Spinal cord (tissue), 10 donors: ENCODE data around the gene TNKS1BP1. TPM values are rescaled to one million over a fixed set of nuclear protein-coding genes. Genes with fewer than 3 reads are reported as not detected.
A peak's percentile ranks its signal among the peaks of the same experiment; 100 is the strongest.

Source experiments
- DNase-seq, 6 donors: peaks; one replicate each; pipeline versions ENCODE4 v3.0.0 to v3.0.0-alpha.2; 2013 to 2015; ENCODE audit warnings: low spot score in 6 of 6, low read depth in 4 of 6
- H3K27ac ChIP-seq: one replicate; pipeline ENCODE4 v1.5.1; 2013; ENCODE audit warnings: low read depth, low read length, control low read depth
- H3K27me3 ChIP-seq: one replicate; pipeline ENCODE4 v1.6.1; 2013; ENCODE audit warnings: low read length; ENCODE audit not compliant: control insufficient read depth, insufficient read depth
- H3K36me3 ChIP-seq: one replicate; pipeline ENCODE4 v1.6.1; 2013; ENCODE audit warnings: low read length; ENCODE audit not compliant: control insufficient read depth, insufficient read depth
- H3K4me1 ChIP-seq: one replicate; pipeline ENCODE4 v1.6.1; 2013; ENCODE audit warnings: low read length; ENCODE audit not compliant: control insufficient read depth, insufficient read depth
- H3K4me3 ChIP-seq: one replicate; pipeline ENCODE4 v1.5.1; 2013; ENCODE audit warnings: low read depth, low read length, control low read depth
- H3K9me3 ChIP-seq: one replicate; pipeline ENCODE4 v1.6.1; 2013; ENCODE audit warnings: low read length; ENCODE audit not compliant: control insufficient read depth, insufficient read depth
- WGBS: methylation state at CpG from one replicate; pipeline ENCODE4 v1.1.5; 2013; ENCODE audit warnings: missing lambda C conversion rate; ENCODE audit not compliant: insufficient coverage; 5-methylcytosine and 5-hydroxymethylcytosine counted together
- polyA plus RNA-seq, 2 donors: library from polyadenylated mRNA; unstranded; fragments of 120-200 nt; gene quantifications; one replicate each; pipeline ENCODE4 v1.2.1, GENCODE V29; 2013; ENCODE audit not compliant: insufficient read length in 2 of 2
- total RNA-seq, 2 donors: library from RNA; depleted of rRNA in 1 of 2; stranded (reverse); fragments of 120-200 nt in 1 of 2; fragments of >200 nt in 1 of 2; gene quantifications; one replicate each; pipeline versions ENCODE4 v1.2.3 to v1.2.4, GENCODE V29; 2013 to 2014
- donor health status: healthy.

TNKS1BP1 gene
- total and polyA plus RNA-seq, 4 donors: 17.2 to 58.3 (median 43.5) TPM

DNA sequence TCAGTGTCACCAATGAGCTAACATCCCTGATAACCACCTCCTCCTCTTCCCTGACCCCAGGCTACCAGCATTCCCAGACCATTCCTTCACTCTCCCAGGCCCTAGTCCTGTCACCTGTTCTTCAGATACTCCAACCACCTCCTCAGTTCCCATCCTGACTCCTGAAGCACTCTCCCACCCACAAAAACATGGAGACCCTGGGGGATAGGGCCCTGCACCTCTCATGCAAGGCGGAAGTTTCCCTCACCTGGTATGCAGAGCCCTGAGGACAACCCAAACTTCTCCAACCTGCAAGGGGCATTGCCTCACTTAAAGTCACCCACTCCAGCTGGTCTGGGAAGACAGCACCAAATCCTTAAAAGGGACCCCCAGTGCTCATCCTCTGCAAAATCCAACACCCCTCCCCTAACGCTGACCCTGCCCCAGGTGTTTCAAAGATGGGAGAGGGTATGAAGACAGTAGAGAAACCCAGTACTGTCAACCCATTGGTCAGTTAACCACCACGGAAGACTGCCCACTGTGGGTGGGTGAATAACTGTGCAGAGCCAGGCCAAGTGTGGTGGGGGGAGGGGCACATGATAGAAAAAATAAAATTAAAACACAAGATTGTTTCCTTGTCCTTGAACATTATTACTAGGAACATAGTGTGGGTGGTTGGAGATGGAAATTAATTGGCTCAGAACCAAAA is 1.4 kb downstream of the TNKS1BP1 start:
- H3K36me3 ChIP-seq: peaks cover 57% of the 10 kb centered on the region
- peak overlapping the region; percentile 58 for H3K4me3 ChIP-seq
- WGBS: 89% methylated on average over 1 of the region's 3 CpGs
- H3K9me3 ChIP-seq: no peaks in the 10 kb centered on the region
- peak overlapping the region; percentile 97 for H3K27ac ChIP-seq
- DNase-seq: peak in 1 of 6 donors; percentile 19
- peaks cover 46% of the 10 kb centered on the region for H3K4me1 ChIP-seq
- no peaks in the 10 kb centered on the region for H3K27me3 ChIP-seq

DNA sequence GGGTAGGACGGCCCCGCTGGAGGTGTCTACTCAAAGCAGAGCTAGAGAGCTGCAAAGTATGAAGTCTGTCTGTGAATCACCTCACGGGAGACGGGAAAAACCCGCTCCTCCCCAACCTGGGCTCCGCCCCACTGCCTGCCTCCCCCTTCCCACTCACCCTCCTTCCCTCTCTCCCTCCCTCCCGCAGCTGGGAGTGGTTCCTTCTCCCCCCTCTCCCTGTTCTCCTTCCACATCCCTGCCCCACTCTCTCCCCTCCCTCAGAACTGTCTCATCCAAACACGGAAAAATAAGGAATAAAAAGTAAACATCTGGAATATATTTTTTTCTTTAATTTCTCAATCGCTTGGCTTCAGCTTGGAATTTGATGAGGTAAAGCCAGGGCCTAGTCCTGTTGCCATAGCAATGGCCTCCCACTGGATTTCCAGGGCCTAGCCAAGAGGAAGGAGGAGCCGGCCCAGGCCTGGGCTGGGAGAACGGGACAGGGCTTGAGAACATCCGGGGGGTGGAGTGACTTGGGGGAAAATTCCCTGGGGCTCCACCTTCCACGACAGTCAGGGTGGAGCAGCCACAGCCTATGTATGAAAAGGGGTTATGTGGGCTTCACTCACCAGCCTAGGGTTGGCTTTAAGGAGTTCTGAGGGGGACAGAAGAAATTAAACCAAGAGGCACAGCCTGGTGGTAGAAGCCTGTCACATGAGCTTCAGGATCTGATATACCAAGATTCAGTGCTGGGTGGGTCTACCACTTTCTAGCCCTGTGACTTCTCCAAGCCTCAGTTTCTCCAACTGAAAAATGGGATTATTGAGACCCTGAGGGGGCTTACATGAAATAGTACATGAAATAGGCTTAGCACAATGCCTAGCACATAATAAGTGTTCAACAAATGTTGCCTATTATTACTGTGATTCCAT is 2.2 kb downstream of the TNKS1BP1 start:
- peaks cover 54% of the 10 kb centered on the region for H3K4me1 ChIP-seq

DNA sequence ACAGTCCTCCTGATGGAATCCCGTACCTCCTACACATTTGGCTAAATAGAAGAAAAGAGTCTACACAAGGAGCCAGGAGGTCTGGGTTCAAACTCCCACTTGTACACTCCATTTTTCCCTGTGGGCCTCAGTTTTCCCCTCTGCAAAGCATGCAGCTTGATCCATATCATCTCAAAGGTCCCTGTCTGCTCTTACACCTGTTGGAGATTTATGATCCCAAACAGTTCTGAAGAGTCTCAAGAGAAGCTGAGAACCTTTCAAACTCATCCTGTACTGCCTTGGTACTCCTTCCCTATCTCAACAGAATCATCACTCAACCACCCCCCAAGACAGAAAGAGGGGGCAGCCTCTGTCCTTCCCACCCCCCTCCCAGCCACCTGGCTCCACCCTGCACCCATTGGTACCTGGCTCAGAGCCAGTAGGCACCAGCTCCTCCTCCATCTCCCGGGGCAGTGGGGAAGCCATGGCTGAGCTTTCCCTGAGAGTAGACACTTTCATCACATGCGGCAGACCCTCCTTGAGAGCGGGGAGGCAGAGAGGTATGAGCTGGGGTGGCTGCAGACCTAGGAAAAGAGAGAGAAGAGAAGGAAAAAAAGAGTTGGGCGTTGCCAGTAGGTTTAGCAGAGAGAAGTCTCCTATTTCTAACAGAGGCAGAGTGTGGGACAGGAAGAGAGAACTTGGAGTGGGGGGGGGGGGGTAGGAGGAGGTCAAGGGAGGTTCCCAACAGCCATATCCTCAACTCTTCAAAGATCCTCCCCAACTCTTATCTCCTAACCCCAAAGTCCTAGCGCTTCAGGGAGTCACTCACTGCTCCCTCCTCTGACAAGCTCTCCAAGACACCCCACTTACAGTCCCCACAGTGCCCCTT is 3.1 kb downstream of the TNKS1BP1 start:
- peak overlapping the region; percentile 9 for H3K4me3 ChIP-seq
- peaks cover 57% of the 10 kb centered on the region for H3K36me3 ChIP-seq
- no peaks in the 10 kb centered on the region for H3K9me3 ChIP-seq
- no peaks in the 10 kb centered on the region for H3K27me3 ChIP-seq
- WGBS: 76% methylated on average over 3 of the region's 6 CpGs
- H3K27ac ChIP-seq: peak overlapping the region; percentile 97
- peaks cover 55% of the 10 kb centered on the region for H3K4me1 ChIP-seq
- no peak for DNase-seq

More for the DNA sequence above, 2.2 kb downstream of the TNKS1BP1 start:
- H3K27ac ChIP-seq: peak overlapping the region; percentile 97
- H3K4me3 ChIP-seq: peak overlapping the region; percentile 9
- DNase-seq: peak in 3 of 6 donors; percentile 68 to 91 (median 85)
- H3K9me3 ChIP-seq: no peaks in the 10 kb centered on the region
- WGBS: 10% methylated on average over 3 of the region's 13 CpGs
- no peaks in the 10 kb centered on the region for H3K27me3 ChIP-seq
- peaks cover 56% of the 10 kb centered on the region for H3K36me3 ChIP-seq

DNA sequence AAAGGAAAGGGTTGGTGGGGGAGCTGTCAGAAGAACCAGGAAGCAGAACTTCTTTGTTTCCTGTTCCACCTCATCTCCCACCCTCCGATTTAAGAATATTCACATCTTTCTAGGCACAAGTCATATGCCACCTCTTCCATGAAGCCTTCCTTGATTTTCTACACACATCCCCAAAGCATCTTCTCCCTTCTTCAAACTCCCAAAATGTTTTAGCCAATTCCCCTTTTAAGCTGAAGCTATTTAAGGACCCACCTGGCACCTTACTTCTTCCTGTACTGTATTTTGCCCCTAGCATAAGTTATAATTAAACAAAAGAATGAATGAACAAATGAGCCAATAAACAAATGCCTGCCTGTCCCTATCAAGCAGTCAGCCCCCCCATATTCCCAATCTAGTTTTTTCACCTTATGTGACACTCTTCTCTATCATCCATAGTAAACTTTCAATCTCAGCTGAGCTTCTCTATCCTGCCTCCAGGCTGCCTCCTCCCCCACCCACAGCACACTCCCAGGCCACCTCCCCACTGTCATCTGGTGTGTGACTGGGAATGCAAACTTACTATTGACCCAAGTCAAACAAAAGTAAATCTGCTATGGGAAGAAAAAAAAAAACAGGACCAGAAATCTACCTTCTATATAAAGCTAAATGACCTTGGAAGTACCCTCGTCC is 3.9 kb downstream of the TNKS1BP1 start:
- peak overlapping the region; percentile 97 for H3K27ac ChIP-seq
- WGBS: 87% methylated on average over 1 of the region's 2 CpGs
- H3K9me3 ChIP-seq: no peaks in the 10 kb centered on the region
- H3K36me3 ChIP-seq: peaks cover 57% of the 10 kb centered on the region
- peaks cover 51% of the 10 kb centered on the region for H3K4me1 ChIP-seq
- H3K4me3 ChIP-seq: no peak overlapping the region
- no peaks in the 10 kb centered on the region for H3K27me3 ChIP-seq
- DNase-seq: no peak

DNA sequence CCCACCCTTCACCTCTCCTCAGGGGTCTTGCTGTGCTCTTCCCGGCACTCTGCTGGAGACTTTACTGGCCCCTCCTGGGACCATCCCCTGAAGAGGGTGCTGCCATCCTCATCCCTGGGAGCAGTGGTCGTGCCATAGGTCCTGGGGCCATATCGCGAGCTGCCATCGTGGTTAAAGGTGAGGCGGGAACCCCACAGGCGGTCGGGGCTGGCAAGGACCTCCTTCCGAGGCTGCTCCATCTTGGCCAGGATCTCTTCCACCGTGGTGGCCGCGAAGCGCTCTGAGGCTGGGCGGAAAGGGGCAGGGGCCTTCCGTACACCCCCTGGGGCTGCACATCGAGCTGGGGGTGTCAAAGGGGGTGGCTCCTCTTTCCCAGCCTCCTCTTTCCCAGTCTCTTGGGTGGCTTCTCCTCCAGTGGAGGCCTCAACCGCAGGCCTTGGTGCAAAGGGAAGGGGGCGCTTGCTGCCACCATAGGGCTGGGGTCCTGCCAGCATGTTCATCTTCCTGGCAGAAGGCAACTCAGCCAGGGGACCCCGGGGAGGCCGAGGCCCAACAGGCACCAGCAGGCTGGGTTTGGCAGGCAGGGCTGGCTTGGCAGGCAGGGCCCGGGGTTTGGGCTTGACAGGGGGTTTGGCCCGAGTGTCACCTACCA is 4.6 kb downstream of the TNKS1BP1 start:
- Histone ChIP-seq H3K4me1 (peaks cover 45% of the 10 kb centered on the region), H3K27ac (no peak overlapping the region)
- WGBS: 87% methylated on average over 13 of the region's 22 CpGs

DNA sequence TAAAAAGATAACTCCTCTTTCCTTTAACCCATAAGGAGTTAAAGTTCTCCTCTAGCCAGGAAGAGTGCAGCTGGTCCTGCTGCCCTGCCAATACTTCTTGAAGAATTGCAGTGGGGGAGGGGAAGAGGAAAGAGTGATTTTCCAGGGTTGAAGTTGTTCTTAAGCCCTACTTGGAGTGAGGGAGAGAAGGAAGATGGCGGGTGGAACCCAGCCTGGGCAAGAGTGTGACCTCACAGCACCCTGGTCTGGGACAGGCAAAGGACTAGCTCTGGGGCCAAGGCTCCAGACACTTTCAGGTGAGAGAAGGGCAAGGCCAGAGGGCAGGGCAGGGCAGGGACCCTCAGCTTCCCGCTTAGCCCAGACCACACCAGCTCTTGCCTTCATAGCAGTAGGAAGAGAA is 6.6 kb downstream of the TNKS1BP1 start:
- Histone ChIP-seq H3K9me3 (no peaks in the 10 kb centered on the region), H3K36me3 (peaks cover 81% of the 10 kb centered on the region), H3K27ac (no peak overlapping the region), H3K4me1 (peaks cover 36% of the 10 kb centered on the region), H3K27me3 (no peaks in the 10 kb centered on the region), H3K4me3 (no peak overlapping the region)
- DNase-seq: peak in 2 of 6 donors; percentile 18 to 76
- 50% methylated on average over 1 of the region's 2 CpGs for WGBS

More for the DNA sequence above, 4.6 kb downstream of the TNKS1BP1 start:
- Histone ChIP-seq H3K36me3 (peaks cover 61% of the 10 kb centered on the region), H3K27me3 (no peaks in the 10 kb centered on the region), H3K9me3 (no peaks in the 10 kb centered on the region), H3K4me3 (no peak overlapping the region)
- DNase-seq: no peak

DNA sequence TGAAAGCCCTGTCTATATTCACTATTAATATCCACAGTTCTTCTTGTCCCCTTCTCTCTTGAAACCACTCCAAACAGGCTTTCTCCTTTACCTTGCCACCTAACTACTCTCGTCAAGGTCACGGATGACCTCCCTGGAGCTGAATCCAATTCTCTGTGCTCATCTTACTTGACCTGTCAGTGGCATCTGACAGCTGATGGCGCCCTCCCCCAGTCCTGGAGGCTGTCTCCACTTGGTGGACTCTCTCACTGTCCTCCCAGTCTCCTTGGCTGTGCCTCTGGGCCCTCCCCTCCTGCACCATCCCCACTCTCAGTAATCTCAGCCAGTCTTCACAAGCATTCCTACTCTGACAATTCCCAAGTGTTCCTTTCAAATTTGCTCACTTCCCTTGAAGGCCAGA is 8.7 kb downstream of the TNKS1BP1 start:
- H3K36me3 ChIP-seq: peaks cover 90% of the 10 kb centered on the region
- H3K4me3 ChIP-seq: no peak overlapping the region
- H3K27ac ChIP-seq: no peak overlapping the region
- DNase-seq: no peak
- 76% methylated on average over 3 of the region's 3 CpGs for WGBS
- H3K4me1 ChIP-seq: peaks cover 41% of the 10 kb centered on the region
- no peaks in the 10 kb centered on the region for H3K27me3 ChIP-seq
- H3K9me3 ChIP-seq: no peaks in the 10 kb centered on the region

DNA sequence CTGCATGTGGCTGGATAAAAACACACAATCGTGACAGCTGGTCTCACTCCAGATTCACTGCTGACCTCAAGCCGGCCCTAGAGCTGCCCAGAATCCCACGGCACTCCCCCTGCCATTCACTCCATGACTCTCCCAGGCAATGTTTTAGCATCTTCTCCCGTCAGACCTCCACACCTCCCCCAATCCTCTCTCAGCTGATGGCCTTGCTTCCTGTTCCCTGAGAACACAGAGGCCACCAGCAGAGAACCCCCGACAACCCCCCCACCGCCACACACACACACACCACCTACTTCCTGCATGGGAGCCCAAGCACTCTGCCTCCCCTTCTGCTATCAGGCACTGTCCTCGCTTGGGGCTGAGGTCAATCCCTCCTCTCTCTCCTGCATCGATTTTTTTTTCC is 9.3 kb downstream of the TNKS1BP1 start:
- Histone ChIP-seq H3K27ac (no peak overlapping the region), H3K27me3 (no peaks in the 10 kb centered on the region), H3K9me3 (no peaks in the 10 kb centered on the region), H3K36me3 (peaks cover 87% of the 10 kb centered on the region), H3K4me3 (no peak overlapping the region), H3K4me1 (peaks cover 45% of the 10 kb centered on the region)
- DNase-seq: no peak
- WGBS: 35% methylated on average over 8 of the region's 8 CpGs
